Measurements from ENCODE around the gene R3HDM4.
"Not testable (repeated sequence)": the region's sequence is repeated elsewhere in the genome, so short reads cannot be mapped to it uniquely, and the experiment has no call there.

R3HDM4 gene

GRCh38 chr19:913080-913748, at the start of gene R3HDM4:
TSS of gene R3HDM4 (minus strand) at chr19:913219. CDS start at chr19:913157, 62 bp downstream.
- in situ Hi-C loops (cut with HindIII; ENCODE audit: low sequenced_read_pairs), result no loop called here

GRCh38 chr19:961866-962620, 49.0 kb upstream of the R3HDM4 start:
- in situ Hi-C loops (cut with HindIII; ENCODE audit: low sequenced_read_pairs), result no loop called here

- in situ Hi-C loops (cut with HindIII; ENCODE audit: low sequenced_read_pairs), result no loop called here
Measured at GRCh38 chr19:960601-960938, 47.6 kb upstream of the R3HDM4 start.

GRCh38 chr19:960020-960419, 47.0 kb upstream of the R3HDM4 start:
- in situ Hi-C loops (cut with HindIII; ENCODE audit: low sequenced_read_pairs), result no loop called here

- in situ Hi-C loops (cut with HindIII; ENCODE audit: low sequenced_read_pairs), result no loop called here
Measured at GRCh38 chr19:958967-959855, 46.2 kb upstream of the R3HDM4 start.

- in situ Hi-C loops (cut with HindIII; ENCODE audit: low sequenced_read_pairs), result not testable (repeated sequence)
Measured at GRCh38 chr19:957578-957977, 44.6 kb upstream of the R3HDM4 start.

- in situ Hi-C loops (cut with HindIII; ENCODE audit: low sequenced_read_pairs), result no loop called here
Measured at GRCh38 chr19:956766-957440, 43.9 kb upstream of the R3HDM4 start.

- in situ Hi-C loops (cut with HindIII; ENCODE audit: low sequenced_read_pairs), result no loop called here
Measured at GRCh38 chr19:955803-956765, 43.1 kb upstream of the R3HDM4 start.

GRCh38 chr19:954672-955494, 41.9 kb upstream of the R3HDM4 start:
- in situ Hi-C loops (cut with HindIII; ENCODE audit: low sequenced_read_pairs), result no loop called here

GRCh38 chr19:954272-954671, 41.3 kb upstream of the R3HDM4 start:
- in situ Hi-C loops (cut with HindIII; ENCODE audit: low sequenced_read_pairs), result no loop called here

- in situ Hi-C loops (cut with HindIII; ENCODE audit: low sequenced_read_pairs), result no loop called here
Measured at GRCh38 chr19:953445-954271, 40.6 kb upstream of the R3HDM4 start.

- in situ Hi-C loops (cut with HindIII; ENCODE audit: low sequenced_read_pairs), result no loop called here
Measured at GRCh38 chr19:952680-953444, 39.8 kb upstream of the R3HDM4 start.

- in situ Hi-C loops (cut with HindIII; ENCODE audit: low sequenced_read_pairs), result no loop called here
Measured at GRCh38 chr19:952049-952679, 39.1 kb upstream of the R3HDM4 start.

GRCh38 chr19:950352-951066, 37.5 kb upstream of the R3HDM4 start:
- in situ Hi-C loops (cut with HindIII; ENCODE audit: low sequenced_read_pairs), result no loop called here

GRCh38 chr19:948842-949496, 36.0 kb upstream of the R3HDM4 start:
- in situ Hi-C loops (cut with HindIII; ENCODE audit: low sequenced_read_pairs), result no loop called here
